Measurements from ENCODE around the gene BRICD5.
"Not testable (repeated sequence)": the region's sequence is repeated elsewhere in the genome, so short reads cannot be mapped to it uniquely, and the experiment has no call there.

Gene BRICD5

GRCh38 chr16:2244301-2244700 lies 33.6 kb upstream of the BRICD5 start:
- Histone ChIP-seq H2AFZ (ENCODE audit: low read depth, low read length) (no peak overlapping the region), H3K36me3 (ENCODE audit: insufficient read depth, low read length) (peaks cover 62% of the 10 kb centered on the region), H3K27me3 (ENCODE audit: insufficient read depth, low read length) (no peaks in the 10 kb centered on the region), H3K9me3 (ENCODE audit: low read length) (no peaks in the 10 kb centered on the region), H3K4me1 (ENCODE audit: insufficient read depth, low read length) (no peaks in the 10 kb centered on the region), H3K4me3 (ENCODE audit: low read length) (no peak overlapping the region)

GRCh38 chr16:2243781-2244180 lies 33.1 kb upstream of the BRICD5 start:
- Histone ChIP-seq H3K36me3 (ENCODE audit: insufficient read depth, low read length) (peaks cover 63% of the 10 kb centered on the region), H3K27me3 (ENCODE audit: insufficient read depth, low read length) (no peaks in the 10 kb centered on the region), H3K9me3 (ENCODE audit: low read length) (no peaks in the 10 kb centered on the region), H3K4me3 (ENCODE audit: low read length) (no peak overlapping the region), H2AFZ (ENCODE audit: low read depth, low read length) (no peak overlapping the region), H3K4me1 (ENCODE audit: insufficient read depth, low read length) (no peaks in the 10 kb centered on the region)

GRCh38 chr16:2243031-2243528 lies 32.4 kb upstream of the BRICD5 start:
- H3K36me3 ChIP-seq (ENCODE audit: insufficient read depth, low read length) = peaks cover 65% of the 10 kb centered on the region

GRCh38 chr16:2242598-2242997 lies 31.9 kb upstream of the BRICD5 start:
- Histone ChIP-seq H3K4me3 (ENCODE audit: low read length) (no peak overlapping the region), H3K27me3 (ENCODE audit: insufficient read depth, low read length) (no peaks in the 10 kb centered on the region), H2AFZ (ENCODE audit: low read depth, low read length) (no peak overlapping the region), H3K36me3 (ENCODE audit: insufficient read depth, low read length) (peaks cover 65% of the 10 kb centered on the region), H3K9me3 (ENCODE audit: low read length) (no peaks in the 10 kb centered on the region), H3K4me1 (ENCODE audit: insufficient read depth, low read length) (no peaks in the 10 kb centered on the region)

More at GRCh38 chr16:2243031-2243528, 32.4 kb upstream of the BRICD5 start:
- Histone ChIP-seq H3K27me3 (ENCODE audit: insufficient read depth, low read length) (no peaks in the 10 kb centered on the region), H3K9me3 (ENCODE audit: low read length) (no peaks in the 10 kb centered on the region), H2AFZ (ENCODE audit: low read depth, low read length) (no peak overlapping the region), H3K4me3 (ENCODE audit: low read length) (no peak overlapping the region), H3K4me1 (ENCODE audit: insufficient read depth, low read length) (no peaks in the 10 kb centered on the region)

GRCh38 chr16:2240331-2240730 lies 29.7 kb upstream of the BRICD5 start:
- not testable (repeated sequence) for H3K27me3 ChIP-seq (ENCODE audit: insufficient read depth, low read length); H3K4me1 ChIP-seq (ENCODE audit: insufficient read depth, low read length); H3K4me3 ChIP-seq (ENCODE audit: low read length); H2AFZ ChIP-seq (ENCODE audit: low read depth, low read length); H3K9me3 ChIP-seq (ENCODE audit: low read length)
- H3K36me3 ChIP-seq (ENCODE audit: insufficient read depth, low read length) = peaks cover 57% of the 10 kb centered on the region

- no peak overlapping the region for H3K4me3 ChIP-seq (ENCODE audit: low read length)
- peaks cover 56% of the 10 kb centered on the region for H3K36me3 ChIP-seq (ENCODE audit: insufficient read depth, low read length)
- no peaks in the 10 kb centered on the region for H3K27me3 ChIP-seq (ENCODE audit: insufficient read depth, low read length)
- H2AFZ ChIP-seq (ENCODE audit: low read depth, low read length) = no peak overlapping the region
- no peaks in the 10 kb centered on the region for H3K9me3 ChIP-seq (ENCODE audit: low read length)
- H3K4me1 ChIP-seq (ENCODE audit: insufficient read depth, low read length) = no peaks in the 10 kb centered on the region
Observed at GRCh38 chr16:2238838-2239675, 28.4 kb upstream of the BRICD5 start.

GRCh38 chr16:2238150-2238837 lies 27.6 kb upstream of the BRICD5 start:
- Histone ChIP-seq H3K27me3 (ENCODE audit: insufficient read depth, low read length) (no peaks in the 10 kb centered on the region), H3K9me3 (ENCODE audit: low read length) (no peaks in the 10 kb centered on the region), H3K4me3 (ENCODE audit: low read length) (no peak overlapping the region), H2AFZ (ENCODE audit: low read depth, low read length) (no peak overlapping the region), H3K36me3 (ENCODE audit: insufficient read depth, low read length) (peaks cover 57% of the 10 kb centered on the region), H3K4me1 (ENCODE audit: insufficient read depth, low read length) (no peaks in the 10 kb centered on the region)

GRCh38 chr16:2237493-2238149 lies 27.0 kb upstream of the BRICD5 start:
- H3K27me3 ChIP-seq (ENCODE audit: insufficient read depth, low read length) = no peaks in the 10 kb centered on the region
- H3K36me3 ChIP-seq (ENCODE audit: insufficient read depth, low read length) = peaks cover 56% of the 10 kb centered on the region
- no peaks in the 10 kb centered on the region for H3K4me1 ChIP-seq (ENCODE audit: insufficient read depth, low read length)
- H3K4me3 ChIP-seq (ENCODE audit: low read length) = no peak overlapping the region
- no peaks in the 10 kb centered on the region for H3K9me3 ChIP-seq (ENCODE audit: low read length)
- H2AFZ ChIP-seq (ENCODE audit: low read depth, low read length) = no peak overlapping the region

- H3K36me3 ChIP-seq (ENCODE audit: insufficient read depth, low read length) = peaks cover 55% of the 10 kb centered on the region
- H3K4me1 ChIP-seq (ENCODE audit: insufficient read depth, low read length) = no peaks in the 10 kb centered on the region
- H3K4me3 ChIP-seq (ENCODE audit: low read length) = no peak overlapping the region
- no peaks in the 10 kb centered on the region for H3K9me3 ChIP-seq (ENCODE audit: low read length)
- no peaks in the 10 kb centered on the region for H3K27me3 ChIP-seq (ENCODE audit: insufficient read depth, low read length)
- no peak overlapping the region for H2AFZ ChIP-seq (ENCODE audit: low read depth, low read length)
Observed at GRCh38 chr16:2237102-2237482, 26.4 kb upstream of the BRICD5 start.

- Histone ChIP-seq H3K36me3 (ENCODE audit: insufficient read depth, low read length) (peaks cover 60% of the 10 kb centered on the region), H3K9me3 (ENCODE audit: low read length) (no peaks in the 10 kb centered on the region), H2AFZ (ENCODE audit: low read depth, low read length) (no peak within 1 kb of the TSS), H3K27me3 (ENCODE audit: insufficient read depth, low read length) (no peaks in the 10 kb centered on the region), H3K4me3 (ENCODE audit: low read length) (no peak within 1 kb of the TSS), H3K4me1 (ENCODE audit: insufficient read depth, low read length) (no peaks in the 10 kb centered on the region)
Observed at GRCh38 chr16:2236337-2237101, 25.9 kb upstream of the BRICD5 start, which contains the start of gene DNASE1L2. TSS of gene DNASE1L2 (plus strand) at chr16:2236444. CDS start at chr16:2236817, 373 bp downstream.

GRCh38 chr16:2235695-2236336 lies 25.2 kb upstream of the BRICD5 start:
- Histone ChIP-seq H3K9me3 (ENCODE audit: low read length) (no peaks in the 10 kb centered on the region), H3K4me3 (ENCODE audit: low read length) (no peak overlapping the region), H3K36me3 (ENCODE audit: insufficient read depth, low read length) (peaks cover 66% of the 10 kb centered on the region), H2AFZ (ENCODE audit: low read depth, low read length) (no peak overlapping the region), H3K27me3 (ENCODE audit: insufficient read depth, low read length) (no peaks in the 10 kb centered on the region), H3K4me1 (ENCODE audit: insufficient read depth, low read length) (no peaks in the 10 kb centered on the region)

- no peak overlapping the region for H2AFZ ChIP-seq (ENCODE audit: low read depth, low read length)
- H3K36me3 ChIP-seq (ENCODE audit: insufficient read depth, low read length) = peaks cover 69% of the 10 kb centered on the region
- H3K4me1 ChIP-seq (ENCODE audit: insufficient read depth, low read length) = no peaks in the 10 kb centered on the region
- H3K9me3 ChIP-seq (ENCODE audit: low read length) = no peaks in the 10 kb centered on the region
- no peaks in the 10 kb centered on the region for H3K27me3 ChIP-seq (ENCODE audit: insufficient read depth, low read length)
- H3K4me3 ChIP-seq (ENCODE audit: low read length) = no peak overlapping the region
Observed at GRCh38 chr16:2235234-2235651, 24.6 kb upstream of the BRICD5 start.
